HG02885 (cell line): ENCODE data around the gene HLF.
A peak's percentile ranks its signal among the peaks of the same experiment; 100 is the strongest.

Experiments
- ATAC-seq: cut with Tn5 transposase; IDR thresholded peaks from one replicate; pipeline ENCODE4 v1.9.1; 2021; ENCODE audit warnings: mild to moderate bottlenecking; ENCODE audit not compliant: unreplicated experiment, poor library complexity

The HLF gene

GRCh38 chr17:55288356-55289105 is 23.8 kb downstream of the HLF start:
- no peak for ATAC-seq

- no peak for ATAC-seq
Measured at GRCh38 chr17:55289106-55289446, 24.3 kb downstream of the HLF start.

- no peak for ATAC-seq
Measured at GRCh38 chr17:55289978-55290377, 25.2 kb downstream of the HLF start.

GRCh38 chr17:55290492-55291113 is 25.8 kb downstream of the HLF start:
- no peak for ATAC-seq

- ATAC-seq = no peak
Measured at GRCh38 chr17:55291114-55291507, 26.4 kb downstream of the HLF start.

GRCh38 chr17:55292094-55292493 is 27.3 kb downstream of the HLF start:
- ATAC-seq = no peak

- no peak for ATAC-seq
Measured at GRCh38 chr17:55294042-55294751, 29.4 kb downstream of the HLF start.

GRCh38 chr17:55295411-55296170 is 30.8 kb downstream of the HLF start:
- peak; percentile 91 for ATAC-seq

GRCh38 chr17:55296171-55296695 is 31.5 kb downstream of the HLF start:
- no peak for ATAC-seq

GRCh38 chr17:55296699-55297098 is 31.9 kb downstream of the HLF start:
- no peak for ATAC-seq

GRCh38 chr17:55298111-55298730 is 33.5 kb downstream of the HLF start:
- ATAC-seq = no peak

GRCh38 chr17:55299162-55299838 is 34.5 kb downstream of the HLF start:
- no peak for ATAC-seq

GRCh38 chr17:55299890-55300289 is 35.1 kb downstream of the HLF start:
- no peak for ATAC-seq

- ATAC-seq = no peak
Measured at GRCh38 chr17:55300479-55301290, 35.9 kb downstream of the HLF start.

- no peak for ATAC-seq
Measured at GRCh38 chr17:55301521-55302406, 37.0 kb downstream of the HLF start.

GRCh38 chr17:55302407-55302787 is 37.6 kb downstream of the HLF start:
- ATAC-seq = no peak

GRCh38 chr17:55303008-55303493 is 38.3 kb downstream of the HLF start:
- ATAC-seq = no peak

GRCh38 chr17:55303701-55304145 is 39.0 kb downstream of the HLF start:
- ATAC-seq = no peak
